NB4 (cell line): ENCODE measurements around the gene CD300C.

Experiments used
- POLR2A ChIP-seq: IDR thresholded peaks from 2 replicates; pipeline ENCODE4 v1.6.1; 2011; ENCODE audit warnings: mild to moderate bottlenecking; ENCODE audit not compliant: insufficient read length; ENCODE audit errors: extremely low read depth
- TF ChIP-seq, protein P1 (sequence below): IDR thresholded peaks from one replicate; pipeline ENCODE4 v1.5.1; 2012; ENCODE audit warnings: low read depth, low read length

DNA sequence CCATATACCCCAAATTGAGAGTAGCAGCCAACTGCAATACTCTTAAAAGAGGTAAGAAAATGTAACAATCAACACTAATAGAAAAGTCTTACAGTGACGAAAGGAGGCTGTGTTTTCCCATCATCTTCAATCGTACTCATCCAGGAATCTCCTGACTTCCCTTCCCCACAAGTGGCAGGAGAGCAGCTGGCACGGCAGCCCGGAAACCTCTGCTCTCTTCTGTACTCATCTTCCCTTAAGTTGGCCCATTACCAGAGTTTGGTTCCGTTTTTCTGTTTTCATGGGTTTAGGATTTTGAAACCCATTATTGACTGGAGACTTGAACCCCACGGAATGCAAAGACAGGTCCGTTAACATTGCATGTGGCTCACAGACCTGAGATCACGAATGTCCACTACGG, 33.1 kb upstream of the CD300C start:
- TF ChIP-seq, protein P1, sequence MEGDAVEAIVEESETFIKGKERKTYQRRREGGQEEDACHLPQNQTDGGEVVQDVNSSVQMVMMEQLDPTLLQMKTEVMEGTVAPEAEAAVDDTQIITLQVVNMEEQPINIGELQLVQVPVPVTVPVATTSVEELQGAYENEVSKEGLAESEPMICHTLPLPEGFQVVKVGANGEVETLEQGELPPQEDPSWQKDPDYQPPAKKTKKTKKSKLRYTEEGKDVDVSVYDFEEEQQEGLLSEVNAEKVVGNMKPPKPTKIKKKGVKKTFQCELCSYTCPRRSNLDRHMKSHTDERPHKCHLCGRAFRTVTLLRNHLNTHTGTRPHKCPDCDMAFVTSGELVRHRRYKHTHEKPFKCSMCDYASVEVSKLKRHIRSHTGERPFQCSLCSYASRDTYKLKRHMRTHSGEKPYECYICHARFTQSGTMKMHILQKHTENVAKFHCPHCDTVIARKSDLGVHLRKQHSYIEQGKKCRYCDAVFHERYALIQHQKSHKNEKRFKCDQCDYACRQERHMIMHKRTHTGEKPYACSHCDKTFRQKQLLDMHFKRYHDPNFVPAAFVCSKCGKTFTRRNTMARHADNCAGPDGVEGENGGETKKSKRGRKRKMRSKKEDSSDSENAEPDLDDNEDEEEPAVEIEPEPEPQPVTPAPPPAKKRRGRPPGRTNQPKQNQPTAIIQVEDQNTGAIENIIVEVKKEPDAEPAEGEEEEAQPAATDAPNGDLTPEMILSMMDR = no peak
- TF ChIP-seq POLR2A = no peak
